ENCODE measurements around the gene NGRN. TPM values are rescaled to one million over a fixed set of nuclear protein-coding genes. Genes with fewer than 3 reads are reported as not detected.

NGRN gene
- total RNA-seq, 1 donor from 2014 or later: 132 TPM

DNA sequence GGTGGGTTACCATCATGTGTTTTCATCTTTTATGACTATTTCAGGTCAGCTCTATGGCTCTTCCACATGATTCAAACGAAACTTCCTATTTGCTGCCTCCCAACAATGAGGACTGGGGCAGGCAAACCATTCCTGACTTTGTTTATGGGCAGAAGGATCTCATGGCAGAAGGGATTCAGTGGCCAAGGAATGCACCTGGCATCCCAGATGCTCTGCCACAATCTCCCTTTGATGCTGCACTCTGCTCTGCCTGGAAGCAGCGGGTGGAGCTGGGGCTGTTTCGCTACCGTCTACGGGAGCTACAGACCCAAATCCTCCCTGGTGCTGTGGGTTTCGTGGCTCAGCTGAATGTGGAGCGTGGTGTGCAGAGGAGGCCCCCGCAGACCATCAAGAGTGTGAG lies 24.6 kb upstream of the NGRN start:
- H3K36me3 Mint-ChIP-seq (ENCODE audit: low read depth): no peaks in the 10 kb centered on the region
- no peaks in the 10 kb centered on the region for H3K9me3 Mint-ChIP-seq
- H3K4me3 Mint-ChIP-seq: no peak overlapping the region
- no peaks in the 10 kb centered on the region for H3K27me3 Mint-ChIP-seq (ENCODE audit: low read depth)
- no peaks in the 10 kb centered on the region for H3K4me1 Mint-ChIP-seq
- TF ChIP-seq, protein P1, sequence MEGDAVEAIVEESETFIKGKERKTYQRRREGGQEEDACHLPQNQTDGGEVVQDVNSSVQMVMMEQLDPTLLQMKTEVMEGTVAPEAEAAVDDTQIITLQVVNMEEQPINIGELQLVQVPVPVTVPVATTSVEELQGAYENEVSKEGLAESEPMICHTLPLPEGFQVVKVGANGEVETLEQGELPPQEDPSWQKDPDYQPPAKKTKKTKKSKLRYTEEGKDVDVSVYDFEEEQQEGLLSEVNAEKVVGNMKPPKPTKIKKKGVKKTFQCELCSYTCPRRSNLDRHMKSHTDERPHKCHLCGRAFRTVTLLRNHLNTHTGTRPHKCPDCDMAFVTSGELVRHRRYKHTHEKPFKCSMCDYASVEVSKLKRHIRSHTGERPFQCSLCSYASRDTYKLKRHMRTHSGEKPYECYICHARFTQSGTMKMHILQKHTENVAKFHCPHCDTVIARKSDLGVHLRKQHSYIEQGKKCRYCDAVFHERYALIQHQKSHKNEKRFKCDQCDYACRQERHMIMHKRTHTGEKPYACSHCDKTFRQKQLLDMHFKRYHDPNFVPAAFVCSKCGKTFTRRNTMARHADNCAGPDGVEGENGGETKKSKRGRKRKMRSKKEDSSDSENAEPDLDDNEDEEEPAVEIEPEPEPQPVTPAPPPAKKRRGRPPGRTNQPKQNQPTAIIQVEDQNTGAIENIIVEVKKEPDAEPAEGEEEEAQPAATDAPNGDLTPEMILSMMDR (conservative IDR thresholded peaks at IDR 0.05): no peak
- no peak for DNase-seq (ENCODE audit: low read depth, low spot score)
- no peak overlapping the region for H3K27ac Mint-ChIP-seq (ENCODE audit: unreplicated experiment)

DNA sequence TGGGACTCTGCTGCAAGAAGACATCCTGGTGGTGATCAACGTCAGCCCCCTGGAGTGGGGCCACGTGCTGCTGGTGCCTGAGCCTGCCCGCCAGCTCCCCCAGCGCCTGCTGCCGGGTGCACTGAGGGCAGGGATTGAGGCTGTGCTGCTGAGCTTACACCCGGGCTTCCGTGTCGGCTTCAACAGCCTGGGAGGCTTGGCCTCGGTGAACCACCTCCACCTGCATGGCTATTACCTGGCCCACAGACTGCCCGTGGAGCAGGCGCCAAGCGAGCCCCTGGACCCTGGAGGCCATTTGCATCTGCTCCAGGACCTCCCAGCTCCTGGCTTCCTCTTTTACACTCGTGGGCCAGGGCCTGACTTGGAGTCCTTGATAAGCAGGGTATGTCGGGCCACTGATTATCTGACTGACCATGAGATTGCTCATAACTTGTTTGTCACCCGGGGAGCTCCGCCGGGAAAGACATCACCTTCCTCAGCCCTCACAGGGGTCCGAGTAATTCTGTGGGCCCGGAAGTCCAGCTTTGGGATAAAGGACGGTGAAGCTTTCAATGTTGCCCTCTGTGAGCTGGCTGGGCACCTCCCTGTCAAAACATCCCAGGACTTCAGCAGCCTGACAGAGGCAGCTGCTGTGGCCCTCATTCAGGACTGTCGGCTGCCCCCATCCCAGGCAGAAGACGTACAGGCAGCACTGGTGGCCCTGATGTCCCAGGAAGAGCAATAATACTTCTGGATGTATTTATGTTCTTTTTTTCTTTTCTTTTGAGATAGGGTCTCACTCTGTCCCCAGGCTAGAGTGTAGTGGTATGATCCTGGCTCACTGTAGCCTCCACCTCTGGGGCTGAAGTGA lies 23.9 kb upstream of the NGRN start:
- Mint-ChIP-seq H3K27me3 (ENCODE audit: low read depth) (no peaks in the 10 kb centered on the region), H3K27ac (ENCODE audit: unreplicated experiment) (no peak overlapping the region), H3K36me3 (ENCODE audit: low read depth) (no peaks in the 10 kb centered on the region), H3K9me3 (no peaks in the 10 kb centered on the region), H3K4me1 (no peaks in the 10 kb centered on the region), H3K4me3 (no peak overlapping the region)
- DNase-seq (ENCODE audit: low read depth, low spot score): no peak
- TF ChIP-seq, protein P1 (conservative IDR thresholded peaks at IDR 0.05): no peak

DNA sequence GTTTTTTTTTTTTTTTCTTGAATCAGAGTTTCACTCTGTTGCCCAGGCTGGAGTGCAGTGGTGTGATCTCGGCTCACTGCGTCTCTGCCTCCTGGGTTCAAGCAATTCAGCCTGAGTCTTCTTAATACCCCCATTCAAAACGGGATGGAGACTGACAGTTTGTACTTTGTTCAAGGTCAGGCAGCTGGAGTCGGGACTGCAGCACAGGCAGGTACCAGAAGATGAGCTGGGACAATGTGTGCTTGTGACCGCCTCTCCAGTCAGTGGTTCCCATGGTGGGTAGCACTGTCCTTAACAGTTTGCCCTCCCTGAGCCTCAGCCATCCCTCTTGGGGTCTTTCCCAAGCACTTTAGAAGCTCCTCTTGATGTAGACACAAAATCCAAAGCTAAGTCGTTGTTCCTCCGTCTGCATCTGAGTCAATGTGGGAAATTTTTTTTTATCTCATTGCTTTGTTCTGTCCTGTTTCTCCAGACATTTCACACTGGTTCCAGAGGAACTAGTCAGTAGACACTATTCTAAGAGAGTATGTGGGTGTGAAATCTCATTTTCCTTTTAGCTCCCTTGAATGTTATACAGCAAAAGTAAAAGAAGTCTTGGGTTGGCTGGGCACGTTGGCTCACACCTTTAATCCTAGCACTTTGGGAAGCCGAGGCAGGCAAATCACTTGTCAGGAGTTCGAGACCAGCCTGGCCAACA lies 21.4 kb upstream of the NGRN start:
- Mint-ChIP-seq H3K36me3 (ENCODE audit: low read depth) (no peaks in the 10 kb centered on the region), H3K4me3 (no peak overlapping the region), H3K4me1 (peaks cover under 1% of the 10 kb centered on the region), H3K27me3 (ENCODE audit: low read depth) (no peaks in the 10 kb centered on the region), H3K27ac (ENCODE audit: unreplicated experiment) (no peak overlapping the region), H3K9me3 (no peaks in the 10 kb centered on the region)
- TF ChIP-seq, protein P1 (conservative IDR thresholded peaks at IDR 0.05): no peak
- no peak for DNase-seq (ENCODE audit: low read depth, low spot score)

DNA sequence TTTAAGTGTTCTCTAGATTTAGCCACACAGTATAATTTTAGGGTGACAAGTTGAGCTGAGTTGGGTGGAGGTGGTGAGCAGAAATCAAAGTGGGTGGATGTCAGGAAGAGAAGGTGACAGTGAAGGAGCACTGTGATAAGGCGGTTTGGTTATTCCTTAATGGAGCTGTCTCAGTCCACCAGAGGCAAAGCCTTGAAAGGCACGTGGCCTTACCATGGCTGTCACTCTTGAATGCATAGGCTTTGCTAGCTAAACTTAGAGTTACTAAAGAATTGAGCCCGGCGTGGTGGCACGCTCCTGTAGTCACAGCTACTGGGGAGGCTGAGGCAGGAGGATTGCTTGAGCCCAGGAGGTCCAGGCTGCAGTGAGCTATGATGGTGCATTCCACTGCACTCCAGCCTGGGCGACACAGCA lies 16.7 kb upstream of the NGRN start:
- Mint-ChIP-seq H3K27me3 (ENCODE audit: low read depth) (no peaks in the 10 kb centered on the region), H3K36me3 (ENCODE audit: low read depth) (no peaks in the 10 kb centered on the region), H3K4me1 (peaks cover 14% of the 10 kb centered on the region), H3K9me3 (no peaks in the 10 kb centered on the region), H3K4me3 (peak overlapping the region; percentile 81), H3K27ac (ENCODE audit: unreplicated experiment) (no peak overlapping the region)
- DNase-seq (ENCODE audit: low read depth, low spot score): no peak
- TF ChIP-seq, protein P1 (conservative IDR thresholded peaks at IDR 0.05): no peak

DNA sequence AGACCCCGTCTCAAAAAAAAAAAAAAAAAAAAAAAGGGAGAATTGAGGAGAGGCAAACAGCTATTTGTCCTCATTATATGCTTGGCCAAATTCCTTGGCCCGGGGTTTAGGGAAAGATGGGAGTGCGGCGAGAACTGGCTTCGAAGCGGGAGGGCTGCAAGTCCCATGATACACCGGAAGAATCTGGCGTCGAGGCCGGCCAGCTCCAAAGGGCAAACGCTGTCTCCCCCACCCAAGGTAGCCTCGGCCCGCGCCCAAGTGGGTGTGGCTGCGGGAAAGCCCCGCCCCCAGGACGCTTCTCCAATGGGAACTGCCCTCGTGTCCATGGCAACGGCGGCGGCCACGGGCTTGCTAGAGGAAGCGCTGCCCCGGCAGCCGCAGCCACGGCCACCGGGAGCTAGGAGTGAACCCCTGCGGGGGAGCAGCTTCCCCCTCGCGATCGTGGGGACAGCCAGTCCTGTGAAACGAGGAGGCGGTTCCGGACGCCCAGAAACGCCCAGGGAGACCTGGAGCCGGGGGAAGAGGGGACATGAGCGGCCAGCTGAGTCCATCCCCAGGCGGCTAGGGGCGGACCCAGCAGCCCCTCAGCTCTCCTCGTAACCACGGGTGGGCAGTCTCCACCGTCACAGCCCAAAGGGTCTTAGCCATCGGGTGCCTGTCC lies 16.1 kb upstream of the NGRN start, which contains the start of gene TTLL13:
TSS of gene TTLL13 (plus strand) at position 354 of the 661 bp plus-strand sequence. CDS start 1,075 bp downstream, outside the sequence.
- Mint-ChIP-seq H3K9me3 (no peaks in the 10 kb centered on the region), H3K4me1 (peaks cover 14% of the 10 kb centered on the region), H3K27me3 (ENCODE audit: low read depth) (no peaks in the 10 kb centered on the region), H3K27ac (ENCODE audit: unreplicated experiment) (no peak within 1 kb of the TSS), H3K4me3 (peak within 1 kb of the TSS; percentile 81), H3K36me3 (ENCODE audit: low read depth) (no peaks in the 10 kb centered on the region)
- TF ChIP-seq, protein P1 (conservative IDR thresholded peaks at IDR 0.05): no peak
- peak; percentile 97 for DNase-seq (ENCODE audit: low read depth, low spot score)
